Neural crest cell (in vitro differentiated cells): ENCODE results near the gene TOMM6. TPM values are rescaled to one million over a fixed set of nuclear protein-coding genes. Genes with fewer than 3 reads are reported as not detected.

Experiments
- DNase-seq: peaks from one replicate; pipeline ENCODE4 v3.0.0; 2021; ENCODE audit warnings: low read depth, mixed read lengths, low spot score
- H3K27ac Mint-ChIP-seq: one replicate; pipeline ENCODE4 v1.8.0; 2021; ENCODE audit warnings: mild to moderate bottlenecking, mixed read lengths; ENCODE audit not compliant: unreplicated experiment
- H3K27me3 Mint-ChIP-seq: 2 replicates; pipeline ENCODE4 v1.8.0; 2021; ENCODE audit warnings: low read depth, mild to moderate bottlenecking, mixed read lengths
- H3K36me3 Mint-ChIP-seq: 2 replicates; pipeline ENCODE4 v1.8.0; 2021; ENCODE audit warnings: low read depth, mild to moderate bottlenecking, mixed read lengths
- H3K4me1 Mint-ChIP-seq: 2 replicates; pipeline ENCODE4 v1.8.0; 2021; ENCODE audit warnings: mixed read lengths
- H3K4me3 Mint-ChIP-seq: one replicate; pipeline ENCODE4 v1.8.0; 2021; ENCODE audit warnings: mild to moderate bottlenecking, mixed read lengths
- H3K9me3 Mint-ChIP-seq: 2 replicates; pipeline ENCODE4 v1.8.0; 2021; ENCODE audit warnings: mixed read lengths
- total RNA-seq: library from RNA; stranded (reverse); gene quantifications from 2 replicates; pipeline ENCODE4 v1.2.1, GENCODE V29; 2021
- TF ChIP-seq, protein P1 (sequence below): fragments of 200-600 bp; sonication (generic); conservative IDR thresholded peaks from 2 replicates; pipeline ENCODE4 v1.5.0; 2021; ENCODE audit warnings: antibody characterized with exemption, mild to moderate bottlenecking

The TOMM6 gene
- total RNA-seq, 1 donor from 2014 or later, result 249 TPM

DNA sequence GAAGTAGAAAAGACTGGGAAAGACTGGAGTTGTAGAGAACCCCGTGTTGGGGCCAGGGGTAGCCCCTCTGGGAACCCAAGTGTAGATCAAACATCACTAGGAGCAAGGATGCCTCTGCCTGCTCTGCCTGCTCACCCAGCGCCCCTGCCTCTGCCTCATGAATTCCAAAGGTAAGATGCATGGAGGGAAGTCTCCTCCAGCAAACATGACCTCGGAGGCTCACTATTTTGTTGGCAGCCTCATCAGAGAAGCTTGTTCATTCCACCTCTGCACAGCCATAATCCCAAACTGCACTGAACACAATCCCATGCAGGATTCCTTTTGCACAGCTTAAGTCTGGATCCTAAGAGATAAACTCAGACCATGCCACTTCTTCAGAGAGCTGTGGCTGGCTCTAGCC is 12.7 kb upstream of the TOMM6 start:
- TF ChIP-seq, protein P1, sequence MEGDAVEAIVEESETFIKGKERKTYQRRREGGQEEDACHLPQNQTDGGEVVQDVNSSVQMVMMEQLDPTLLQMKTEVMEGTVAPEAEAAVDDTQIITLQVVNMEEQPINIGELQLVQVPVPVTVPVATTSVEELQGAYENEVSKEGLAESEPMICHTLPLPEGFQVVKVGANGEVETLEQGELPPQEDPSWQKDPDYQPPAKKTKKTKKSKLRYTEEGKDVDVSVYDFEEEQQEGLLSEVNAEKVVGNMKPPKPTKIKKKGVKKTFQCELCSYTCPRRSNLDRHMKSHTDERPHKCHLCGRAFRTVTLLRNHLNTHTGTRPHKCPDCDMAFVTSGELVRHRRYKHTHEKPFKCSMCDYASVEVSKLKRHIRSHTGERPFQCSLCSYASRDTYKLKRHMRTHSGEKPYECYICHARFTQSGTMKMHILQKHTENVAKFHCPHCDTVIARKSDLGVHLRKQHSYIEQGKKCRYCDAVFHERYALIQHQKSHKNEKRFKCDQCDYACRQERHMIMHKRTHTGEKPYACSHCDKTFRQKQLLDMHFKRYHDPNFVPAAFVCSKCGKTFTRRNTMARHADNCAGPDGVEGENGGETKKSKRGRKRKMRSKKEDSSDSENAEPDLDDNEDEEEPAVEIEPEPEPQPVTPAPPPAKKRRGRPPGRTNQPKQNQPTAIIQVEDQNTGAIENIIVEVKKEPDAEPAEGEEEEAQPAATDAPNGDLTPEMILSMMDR, result no peak
- DNase-seq, result no peak
- Mint-ChIP-seq H3K4me1 (peaks cover 7% of the 10 kb centered on the region), H3K9me3 (no peaks in the 10 kb centered on the region), H3K36me3 (no peaks in the 10 kb centered on the region), H3K27me3 (no peaks in the 10 kb centered on the region), H3K4me3 (no peak overlapping the region), H3K27ac (no peak overlapping the region)

DNA sequence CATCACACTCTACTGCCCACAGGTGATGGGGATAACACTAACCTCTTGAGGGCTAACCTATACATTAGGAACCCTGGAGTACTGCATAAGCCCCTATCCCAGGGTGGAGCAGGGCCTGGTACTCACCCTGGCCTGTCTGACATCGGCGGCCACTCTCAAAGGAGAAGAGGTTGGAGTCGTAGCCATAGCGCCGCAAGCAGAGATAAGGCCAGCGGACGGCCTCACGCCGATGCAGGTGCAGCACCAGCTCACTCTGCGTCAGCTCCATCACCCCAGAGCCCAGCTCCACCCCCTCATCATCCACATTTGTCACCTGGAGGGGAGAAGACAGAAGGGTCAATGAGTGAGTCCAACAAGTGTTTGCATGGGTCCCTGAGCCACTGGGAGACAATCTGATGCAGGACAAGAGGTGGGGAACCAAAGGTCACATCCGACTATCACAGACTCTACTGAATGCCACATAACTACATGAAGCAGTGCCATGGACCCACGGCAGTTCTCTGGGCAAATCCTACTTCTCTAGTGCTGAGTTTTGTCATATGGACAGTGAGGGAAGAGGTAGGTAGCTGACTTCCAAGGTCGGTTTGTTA is 12.1 kb upstream of the TOMM6 start:
- no peak for DNase-seq
- TF ChIP-seq, protein P1, result no peak

DNA sequence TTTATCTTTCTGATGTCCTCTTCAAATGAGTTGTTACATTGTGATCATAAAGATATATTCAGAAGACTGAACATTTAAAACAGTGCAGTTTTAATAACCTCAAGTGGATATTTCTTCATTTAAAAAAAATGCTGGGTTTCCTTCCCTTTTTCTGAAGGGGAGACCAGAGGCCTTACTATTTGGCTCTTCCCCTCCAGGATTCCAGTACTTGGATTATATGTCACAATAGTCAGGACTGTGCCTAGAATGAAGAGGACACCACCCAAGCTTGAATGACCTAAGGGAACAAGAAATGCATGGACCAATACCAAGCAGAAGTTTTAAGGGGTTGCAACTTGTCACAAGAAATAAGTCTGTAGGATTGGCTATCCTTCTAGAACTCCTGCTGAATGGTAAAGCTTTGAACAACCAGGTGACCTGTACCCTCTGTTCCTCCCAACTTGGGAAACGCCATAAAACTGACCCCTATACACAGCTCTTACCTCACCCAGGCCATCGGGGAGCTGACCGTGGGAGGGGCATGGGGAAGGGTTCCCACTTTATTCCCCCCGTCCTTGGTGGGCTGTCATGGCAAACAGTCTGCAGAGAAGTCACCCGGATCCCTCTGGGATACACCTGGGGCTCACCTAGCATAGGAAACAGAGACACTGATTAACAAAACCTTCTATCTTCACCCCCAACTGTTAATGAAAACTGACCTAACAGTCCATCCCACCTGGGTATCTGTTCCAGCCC is 9.8 kb upstream of the TOMM6 start:
- H3K27ac Mint-ChIP-seq, result no peak overlapping the region
- no peak for DNase-seq
- TF ChIP-seq, protein P1, result no peak
- peaks cover 6% of the 10 kb centered on the region for H3K27me3 Mint-ChIP-seq
- H3K36me3 Mint-ChIP-seq, result no peaks in the 10 kb centered on the region
- H3K9me3 Mint-ChIP-seq, result no peaks in the 10 kb centered on the region
- peaks cover 17% of the 10 kb centered on the region for H3K4me1 Mint-ChIP-seq
- peak overlapping the region; percentile 92 for H3K4me3 Mint-ChIP-seq

More for the DNA sequence above, 12.1 kb upstream of the TOMM6 start:
- H3K27ac Mint-ChIP-seq, result no peak overlapping the region
- H3K27me3 Mint-ChIP-seq, result no peaks in the 10 kb centered on the region
- H3K4me1 Mint-ChIP-seq, result peaks cover 7% of the 10 kb centered on the region
- peak overlapping the region; percentile 12 for H3K4me3 Mint-ChIP-seq
- H3K36me3 Mint-ChIP-seq, result no peaks in the 10 kb centered on the region
- H3K9me3 Mint-ChIP-seq, result no peaks in the 10 kb centered on the region

DNA sequence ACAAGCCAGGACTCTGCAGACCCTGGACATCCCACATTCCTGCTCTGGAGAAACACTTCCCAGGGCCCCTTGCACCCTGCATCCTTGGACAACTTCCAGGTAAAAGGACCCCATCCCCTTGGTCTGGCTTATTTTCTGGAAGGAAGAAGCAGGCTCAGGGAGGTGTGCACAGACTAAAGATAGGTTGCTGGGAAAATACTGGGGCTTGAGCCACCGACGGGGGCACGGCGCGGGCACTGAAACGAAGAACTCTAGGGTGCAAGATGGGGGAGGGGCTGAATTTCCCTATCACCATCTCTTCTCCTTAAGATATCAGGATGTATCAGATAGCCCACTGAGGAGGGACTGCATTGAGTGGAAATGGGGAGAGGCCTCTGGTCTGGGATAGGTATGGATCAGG is 8.6 kb upstream of the TOMM6 start:
- TF ChIP-seq, protein P1, result no peak
- H3K27ac Mint-ChIP-seq, result no peak overlapping the region

DNA sequence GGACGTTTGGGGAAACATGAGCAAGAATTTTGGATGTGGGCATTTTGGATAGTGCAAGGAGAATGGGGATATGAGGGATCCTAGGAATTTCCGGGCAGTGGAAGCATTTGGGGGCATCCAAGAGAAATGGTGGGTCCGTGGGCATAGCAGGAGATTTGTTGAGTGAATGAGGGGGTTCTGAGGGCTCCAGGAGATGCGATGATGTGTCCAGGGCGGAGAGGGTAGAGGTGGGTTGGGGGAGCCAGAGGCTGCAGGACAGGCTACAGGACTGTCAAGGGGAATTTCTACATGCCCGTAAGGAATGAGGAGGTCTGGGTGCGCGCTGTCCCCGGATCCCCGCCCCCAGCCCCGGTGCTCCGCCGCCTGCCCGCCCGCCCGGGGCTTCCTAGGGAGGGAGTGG is 8.2 kb upstream of the TOMM6 start:
- peaks cover 6% of the 10 kb centered on the region for H3K27me3 Mint-ChIP-seq
- H3K4me3 Mint-ChIP-seq, result peak overlapping the region; percentile 92
- no peaks in the 10 kb centered on the region for H3K36me3 Mint-ChIP-seq
- TF ChIP-seq, protein P1, result no peak
- peak overlapping the region; percentile 79 for H3K27ac Mint-ChIP-seq
- DNase-seq, result peak; percentile 10
- peaks cover 17% of the 10 kb centered on the region for H3K4me1 Mint-ChIP-seq
- no peaks in the 10 kb centered on the region for H3K9me3 Mint-ChIP-seq

More for the DNA sequence above, 8.6 kb upstream of the TOMM6 start:
- Mint-ChIP-seq H3K27me3 (peaks cover 6% of the 10 kb centered on the region), H3K4me1 (peaks cover 17% of the 10 kb centered on the region), H3K36me3 (no peaks in the 10 kb centered on the region), H3K9me3 (no peaks in the 10 kb centered on the region), H3K4me3 (peak overlapping the region; percentile 92)
- no peak for DNase-seq
